Gastrocnemius medialis (tissue), 4 donors: Measurements from ENCODE around the gene SLX9. TPM values are rescaled to one million over a fixed set of nuclear protein-coding genes. Genes with fewer than 3 reads are reported as not detected.

ENCODE experiments used
- ATAC-seq, 2 donors: fragments of 150-250 bp; one replicate each; pipeline ENCODE4 v1.9.1; 2016
- DNase-seq, 2 donors: peaks; one replicate each; pipeline ENCODE4 v3.0.0-alpha.2; 2019
- H3K27ac ChIP-seq, 4 donors: fragments of 200-600 bp; sonication (generic); 1 replicate in 1 of 4; 2 replicates in 3 of 4; pipeline ENCODE4 v1.5.1; 2016 to 2018; ENCODE audit warnings: mild to moderate bottlenecking in 2 of 4, moderate library complexity in 1 of 4
- H3K27me3 ChIP-seq, 3 donors: fragments of 200-600 bp; sonication (generic) in 2 of 3; 1 replicate in 1 of 3; 2 replicates in 2 of 3; pipeline versions ENCODE4 v1.5.1 to v1.6.0; 2016 to 2019; ENCODE audit warnings: mild to moderate bottlenecking in 1 of 3, moderate library complexity in 1 of 3
- H3K36me3 ChIP-seq, 2 donors: fragments of 200-600 bp; sonication (generic) in 1 of 2; one replicate each; pipeline ENCODE4 v1.5.1; 2017 to 2018
- H3K4me1 ChIP-seq, 2 donors: fragments of 200-600 bp; sonication (generic) in 1 of 2; one replicate each; pipeline ENCODE4 v1.5.1; 2016 to 2017; ENCODE audit warnings: mild to moderate bottlenecking in 2 of 2
- H3K4me3 ChIP-seq, 4 donors: fragments of 200-600 bp; sonication (generic) in 3 of 4; 1 replicate in 1 of 4; 2 replicates in 3 of 4; pipeline ENCODE4 v1.5.1; 2016 to 2019; ENCODE audit warnings: mild to moderate bottlenecking in 2 of 4
- H3K9me3 ChIP-seq, 3 donors: fragments of 200-600 bp; sonication (generic) in 2 of 3; 1 replicate in 1 of 3; 2 replicates in 2 of 3; pipeline ENCODE4 v1.5.1; 2016 to 2019
- POLR2A ChIP-seq, 2 donors: fragments of 450-650 bp; IDR thresholded peaks; one replicate each; pipeline ENCODE4 v1.6.1; 2017; ENCODE audit warnings: antibody characterized with exemption in 2 of 2, mild to moderate bottlenecking in 2 of 2, moderate library complexity in 2 of 2
- in situ Hi-C, 4 donors: fragments of 200-750 bp; cut with MboI; loops; one replicate each; pipeline versions ENCODE4 v1.15.0 to v1.8.0; 2017; ENCODE audit warnings: low sequenced_read_pairs in 4 of 4
- intact Hi-C: fragments of 100-400 bp; cut with DNase I; formaldehyde crosslinking; loops from one replicate; pipeline ENCODE4 v1.15.1; 2023; ENCODE audit warnings: low total_unique reads
- total RNA-seq, 4 donors: library from RNA; depleted of rRNA; stranded (reverse); fragments of >200 nt; gene quantifications; one replicate each; pipeline versions ENCODE4 v1.1.0 to v1.2.3, GENCODE V29; 2016
- TF ChIP-seq, protein P1 (sequence below), 5 experiments: fragments of 450-650 bp in 3 of 5; fragments of 200-600 bp in 2 of 5; sonication (generic) in 2 of 5; IDR thresholded peaks in 4 of 5; conservative IDR thresholded peaks in 1 of 5; 1 replicate in 4 of 5; 2 replicates in 1 of 5; pipeline ENCODE4 v1.5.1; 2016 to 2019; ENCODE audit warnings: antibody characterized with exemption in 5 of 5, mild to moderate bottlenecking in 3 of 5, moderate library complexity in 3 of 5

SLX9 gene
- total RNA-seq, 4 donors from 2014 or later = 23.7 to 37.6 (median 25.8) TPM

DNA sequence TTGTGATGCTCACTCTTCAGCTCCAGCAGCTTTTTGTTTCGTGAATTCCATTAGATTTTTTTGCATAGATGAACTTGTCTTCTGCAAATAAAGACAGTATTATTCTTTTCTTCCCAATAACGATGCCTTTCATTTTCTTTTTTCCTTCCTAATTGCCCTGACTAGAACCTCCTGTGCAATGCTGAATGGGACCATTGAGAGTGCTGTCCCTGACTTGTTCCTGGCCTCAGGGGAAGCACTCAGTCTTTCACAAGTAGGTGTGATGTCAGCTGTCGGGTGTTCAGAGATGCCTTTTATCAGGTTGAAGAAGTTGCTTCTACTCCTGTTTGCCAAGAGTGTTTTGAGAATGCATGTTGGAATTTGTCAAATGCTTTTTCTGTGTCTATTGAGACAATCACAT, 70.3 kb downstream of the SLX9 start:
- in situ Hi-C loops = no loop called here
- TF ChIP-seq, protein P1, sequence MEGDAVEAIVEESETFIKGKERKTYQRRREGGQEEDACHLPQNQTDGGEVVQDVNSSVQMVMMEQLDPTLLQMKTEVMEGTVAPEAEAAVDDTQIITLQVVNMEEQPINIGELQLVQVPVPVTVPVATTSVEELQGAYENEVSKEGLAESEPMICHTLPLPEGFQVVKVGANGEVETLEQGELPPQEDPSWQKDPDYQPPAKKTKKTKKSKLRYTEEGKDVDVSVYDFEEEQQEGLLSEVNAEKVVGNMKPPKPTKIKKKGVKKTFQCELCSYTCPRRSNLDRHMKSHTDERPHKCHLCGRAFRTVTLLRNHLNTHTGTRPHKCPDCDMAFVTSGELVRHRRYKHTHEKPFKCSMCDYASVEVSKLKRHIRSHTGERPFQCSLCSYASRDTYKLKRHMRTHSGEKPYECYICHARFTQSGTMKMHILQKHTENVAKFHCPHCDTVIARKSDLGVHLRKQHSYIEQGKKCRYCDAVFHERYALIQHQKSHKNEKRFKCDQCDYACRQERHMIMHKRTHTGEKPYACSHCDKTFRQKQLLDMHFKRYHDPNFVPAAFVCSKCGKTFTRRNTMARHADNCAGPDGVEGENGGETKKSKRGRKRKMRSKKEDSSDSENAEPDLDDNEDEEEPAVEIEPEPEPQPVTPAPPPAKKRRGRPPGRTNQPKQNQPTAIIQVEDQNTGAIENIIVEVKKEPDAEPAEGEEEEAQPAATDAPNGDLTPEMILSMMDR (IDR thresholded peaks at IDR 0.05 in 4 of 5, conservative IDR thresholded peaks at IDR 0.05 in 1 of 5) = no peak
- TF ChIP-seq POLR2A (IDR thresholded peaks at IDR 0.05) = no peak
- intact Hi-C loops = no loop called here
- DNase-seq (no peak), ATAC-seq (no peak)
- Histone ChIP-seq H3K27ac (no peak overlapping the region), H3K27me3 (no peaks in the 10 kb centered on the region), H3K4me1 (peaks cover 0 to 11% of the 10 kb centered on the region in 2 donors), H3K9me3 (no peaks in the 10 kb centered on the region), H3K36me3 (no peaks in the 10 kb centered on the region), H3K4me3 (no peak overlapping the region)

DNA sequence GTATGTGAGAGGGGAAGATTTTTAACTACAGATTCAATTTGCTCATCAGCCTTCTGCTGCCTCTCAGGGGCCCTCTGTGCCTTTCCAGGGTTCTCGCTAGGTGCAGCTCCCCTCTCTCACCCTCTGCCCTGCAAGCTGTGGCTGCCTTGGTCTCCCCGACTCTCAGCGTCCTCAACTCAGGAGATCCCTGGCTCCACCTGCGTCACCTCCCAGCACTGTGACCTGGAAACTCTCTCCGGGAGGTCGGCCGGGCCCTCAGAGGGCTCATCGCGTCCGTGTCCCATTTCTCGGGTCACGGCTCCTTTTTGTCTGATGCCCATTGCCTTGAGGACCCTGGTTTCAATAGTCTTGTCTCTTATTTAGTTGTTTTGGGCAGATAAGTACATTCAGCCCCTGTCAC, 71.0 kb downstream of the SLX9 start:
- TF ChIP-seq POLR2A (IDR thresholded peaks at IDR 0.05) = no peak
- TF ChIP-seq, protein P1 (IDR thresholded peaks at IDR 0.05 in 4 of 5, conservative IDR thresholded peaks at IDR 0.05 in 1 of 5) = no peak
- ATAC-seq = no peak
- intact Hi-C loops = no loop called here

DNA sequence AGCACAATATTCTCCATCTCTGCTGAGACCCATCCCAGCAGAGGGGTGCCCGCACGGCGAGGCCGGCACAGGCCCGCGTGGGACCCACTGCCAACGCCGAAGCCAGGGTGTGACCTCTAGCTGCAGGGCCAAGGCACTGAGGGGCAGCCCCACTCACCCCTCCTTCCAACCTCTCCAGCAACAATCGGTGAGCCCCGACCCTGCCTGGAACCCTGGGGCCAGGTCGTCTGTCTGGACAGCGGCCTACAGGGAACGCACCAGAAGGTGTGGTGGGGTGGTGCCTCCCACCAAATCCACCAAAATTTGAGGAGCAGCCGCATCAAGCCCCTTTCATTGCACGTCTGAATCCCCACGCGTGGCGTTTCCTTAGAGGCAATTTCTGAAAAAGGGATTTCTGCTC, 71.6 kb downstream of the SLX9 start:
- in situ Hi-C loops (no loop called here), intact Hi-C loops (no loop called here)
- Histone ChIP-seq H3K4me3 (no peak overlapping the region), H3K27me3 (no peaks in the 10 kb centered on the region), H3K36me3 (no peaks in the 10 kb centered on the region), H3K9me3 (no peaks in the 10 kb centered on the region), H3K27ac (no peak overlapping the region), H3K4me1 (peaks cover 0 to 11% of the 10 kb centered on the region in 2 donors)
- ATAC-seq = no peak
- DNase-seq = no peak
- no peak for TF ChIP-seq POLR2A (IDR thresholded peaks at IDR 0.05)
- TF ChIP-seq, protein P1 (IDR thresholded peaks at IDR 0.05 in 4 of 5, conservative IDR thresholded peaks at IDR 0.05 in 1 of 5) = no peak

More for the DNA sequence above, 71.0 kb downstream of the SLX9 start:
- no peaks in the 10 kb centered on the region for H3K9me3 ChIP-seq
- no peaks in the 10 kb centered on the region for H3K27me3 ChIP-seq
- H3K4me1 ChIP-seq = peaks cover 0 to 11% of the 10 kb centered on the region in 2 donors
- no peak overlapping the region for H3K4me3 ChIP-seq
- no peak overlapping the region for H3K27ac ChIP-seq
- no peaks in the 10 kb centered on the region for H3K36me3 ChIP-seq
- in situ Hi-C loops = no loop called here
- no peak for DNase-seq

DNA sequence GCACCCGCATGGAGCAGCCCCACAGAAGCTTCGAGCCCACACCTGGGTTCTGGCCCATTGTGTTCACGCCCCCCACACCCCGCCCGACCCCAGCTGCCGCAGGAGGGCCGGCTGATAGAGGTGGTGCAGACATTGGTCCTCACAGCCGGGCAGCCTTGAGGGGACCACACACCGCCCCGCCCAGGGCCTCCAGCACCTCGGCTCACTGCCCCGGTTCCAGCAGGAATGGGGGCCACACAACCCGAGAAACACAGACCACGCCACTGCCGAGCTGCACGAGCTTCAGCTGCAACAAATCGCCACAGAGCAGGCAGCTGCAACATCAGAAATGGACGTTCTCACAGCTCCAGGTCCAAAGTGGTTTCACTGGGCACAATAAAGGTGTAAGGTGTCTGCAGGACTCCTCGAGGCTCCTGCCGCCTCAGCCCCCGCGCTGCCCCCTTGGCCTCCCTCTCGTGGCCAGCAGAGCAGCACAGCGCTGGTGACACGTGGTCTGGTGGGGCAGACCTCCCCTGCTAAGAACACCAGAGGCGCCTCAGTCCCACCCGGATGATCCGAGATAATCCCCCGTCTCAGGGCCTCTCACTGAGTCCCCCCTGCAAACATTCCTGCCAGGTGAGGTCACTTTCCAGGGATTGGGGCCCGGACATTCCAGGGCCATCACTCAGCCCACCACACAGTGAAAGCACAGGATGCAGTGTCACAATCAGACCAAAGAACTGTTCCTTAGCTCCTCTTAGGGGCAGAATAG, 72.3 kb downstream of the SLX9 start:
- no peaks in the 10 kb centered on the region for H3K9me3 ChIP-seq
- intact Hi-C loops = no loop called here

More for the DNA sequence above, 72.3 kb downstream of the SLX9 start:
- in situ Hi-C loops = no loop called here
- no peak overlapping the region for H3K4me3 ChIP-seq
- TF ChIP-seq POLR2A (IDR thresholded peaks at IDR 0.05) = no peak
- TF ChIP-seq, protein P1 (IDR thresholded peaks at IDR 0.05 in 4 of 5, conservative IDR thresholded peaks at IDR 0.05 in 1 of 5) = no peak
- H3K36me3 ChIP-seq = no peaks in the 10 kb centered on the region
- DNase-seq (peak in 1 of 2 donors; percentile 41), ATAC-seq (peak; percentile 49 to 78)
- H3K4me1 ChIP-seq = peaks cover 0 to 11% of the 10 kb centered on the region in 2 donors
- no peaks in the 10 kb centered on the region for H3K27me3 ChIP-seq
- H3K27ac ChIP-seq = peak overlapping the region in 2 of 4 donors; percentile 10 to 11
